ENCODE results near the gene RTKN2. TPM values are rescaled to one million over a fixed set of nuclear protein-coding genes. Genes with fewer than 3 reads are reported as not detected.

Gene RTKN2
- total and polyA plus RNA-seq, 4 donors: 0.05 to 0.93 (median 0.17) TPM; not detected in 1

DNA sequence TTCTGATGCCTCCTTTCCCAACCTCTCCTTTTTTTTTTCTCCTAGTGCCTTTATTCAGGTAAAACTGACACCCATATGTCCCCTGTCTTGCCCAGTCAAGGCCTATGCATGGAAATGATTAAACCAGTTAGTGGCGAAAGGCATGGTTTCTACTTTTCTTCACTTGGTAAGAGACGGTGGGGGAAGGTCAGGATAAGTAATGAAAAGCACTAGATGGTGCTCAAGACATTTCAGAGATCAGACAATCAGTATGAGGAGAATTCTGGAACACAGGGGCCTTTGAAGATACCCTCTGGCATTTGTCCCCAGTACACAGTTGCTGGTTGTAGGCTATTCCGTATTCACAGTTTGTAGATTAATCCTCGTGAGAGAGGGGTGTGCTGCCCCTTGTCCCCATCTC is 121.2 kb downstream of the RTKN2 start (continued):
- TF ChIP-seq, protein P1, sequence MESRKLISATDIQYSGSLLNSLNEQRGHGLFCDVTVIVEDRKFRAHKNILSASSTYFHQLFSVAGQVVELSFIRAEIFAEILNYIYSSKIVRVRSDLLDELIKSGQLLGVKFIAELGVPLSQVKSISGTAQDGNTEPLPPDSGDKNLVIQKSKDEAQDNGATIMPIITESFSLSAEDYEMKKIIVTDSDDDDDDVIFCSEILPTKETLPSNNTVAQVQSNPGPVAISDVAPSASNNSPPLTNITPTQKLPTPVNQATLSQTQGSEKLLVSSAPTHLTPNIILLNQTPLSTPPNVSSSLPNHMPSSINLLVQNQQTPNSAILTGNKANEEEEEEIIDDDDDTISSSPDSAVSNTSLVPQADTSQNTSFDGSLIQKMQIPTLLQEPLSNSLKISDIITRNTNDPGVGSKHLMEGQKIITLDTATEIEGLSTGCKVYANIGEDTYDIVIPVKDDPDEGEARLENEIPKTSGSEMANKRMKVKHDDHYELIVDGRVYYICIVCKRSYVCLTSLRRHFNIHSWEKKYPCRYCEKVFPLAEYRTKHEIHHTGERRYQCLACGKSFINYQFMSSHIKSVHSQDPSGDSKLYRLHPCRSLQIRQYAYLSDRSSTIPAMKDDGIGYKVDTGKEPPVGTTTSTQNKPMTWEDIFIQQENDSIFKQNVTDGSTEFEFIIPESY (IDR thresholded peaks at IDR 0.05): no peak
- no peak for TF ChIP-seq JUND (IDR thresholded peaks at IDR 0.05)
- no peak for TF ChIP-seq FOXA2 (IDR thresholded peaks at IDR 0.05)

DNA sequence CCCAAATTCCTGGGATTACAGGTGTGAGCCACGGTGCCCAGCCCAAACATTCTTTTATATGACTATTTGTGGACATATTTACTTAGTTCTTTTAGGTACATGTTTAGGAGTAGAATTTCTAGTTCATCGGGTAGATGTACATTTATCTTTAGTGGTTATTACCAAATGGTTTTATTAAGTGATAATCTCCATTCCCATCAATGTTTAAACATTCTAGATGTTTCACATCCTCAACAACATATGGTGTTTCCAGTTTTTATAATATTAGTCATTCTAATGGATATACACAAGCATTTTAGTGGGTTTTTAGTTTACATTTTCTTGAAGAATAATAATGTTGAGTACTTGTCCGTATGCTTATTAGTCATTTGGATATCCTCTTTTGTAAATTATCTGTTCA is 131.7 kb downstream of the RTKN2 start:
- H3K9ac ChIP-seq (ENCODE audit: low read depth in 1 of 2, low read length in 2 of 2): no peak overlapping the region
- H3K4me3 ChIP-seq (ENCODE audit: low read depth in 1 of 3, low read length in 3 of 3): no peak overlapping the region
- H3K9me3 ChIP-seq (ENCODE audit: control insufficient read depth in 4 of 4, low read length in 3 of 4): no peaks in the 10 kb centered on the region
- DNase-seq (ENCODE audit: low spot score): no peak
- no peaks in the 10 kb centered on the region for H3K4me1 ChIP-seq (ENCODE audit: control insufficient read depth in 4 of 4, insufficient read depth in 4 of 4, low read length in 3 of 4)
- TF ChIP-seq RXRA (IDR thresholded peaks at IDR 0.05): no peak
- TF ChIP-seq EGR1 (IDR thresholded peaks at IDR 0.05; ENCODE audit: low read depth in 2 of 2): no peak
- TF ChIP-seq, protein P1 (IDR thresholded peaks at IDR 0.05): no peak
- TF ChIP-seq YY1 (IDR thresholded peaks at IDR 0.05): no peak
- TF ChIP-seq FOXA2 (IDR thresholded peaks at IDR 0.05): no peak
- TF ChIP-seq HNF4G (IDR thresholded peaks at IDR 0.05): no peak
- no peak for TF ChIP-seq RAD21 (IDR thresholded peaks at IDR 0.05)
- no peak for TF ChIP-seq TAF1 (conservative IDR thresholded peaks at IDR 0.05)
- TF ChIP-seq FOXA1 (IDR thresholded peaks at IDR 0.05): no peak
- H3K27me3 ChIP-seq (ENCODE audit: control insufficient read depth in 4 of 4, insufficient read depth in 4 of 4, low read length in 3 of 4): no peaks in the 10 kb centered on the region
- WGBS: 94% methylated on average over 3 of the region's 3 CpGs
- H3K27ac ChIP-seq (ENCODE audit: low read depth in 1 of 2, low read length in 2 of 2): no peak overlapping the region
- H3K36me3 ChIP-seq (ENCODE audit: control insufficient read depth in 4 of 4, insufficient read depth in 3 of 4, low read depth in 1 of 4, low read length in 3 of 4): no peaks in the 10 kb centered on the region

DNA sequence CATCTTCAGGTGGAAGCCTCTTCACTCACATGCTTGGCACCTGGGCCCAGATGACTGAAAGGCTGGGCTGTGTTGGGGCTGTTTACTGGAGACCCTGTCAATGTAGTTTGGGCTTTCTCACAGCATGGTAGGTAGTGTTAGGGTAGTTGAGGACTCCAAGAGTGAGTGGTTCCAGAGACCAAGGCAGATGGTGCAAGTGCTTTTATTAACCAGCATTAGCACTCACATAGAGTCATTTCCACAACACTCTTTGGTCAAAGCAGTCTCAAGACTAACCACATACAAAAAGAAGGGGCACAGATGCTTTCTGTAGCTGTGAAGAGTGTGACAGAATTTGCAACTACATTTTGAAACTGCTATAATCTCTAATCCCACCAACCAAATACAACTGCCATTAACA is 135.0 kb downstream of the RTKN2 start:
- H3K4me3 ChIP-seq (ENCODE audit: low read depth in 1 of 3, low read length in 3 of 3): no peak overlapping the region
- H3K27ac ChIP-seq (ENCODE audit: low read depth in 1 of 2, low read length in 2 of 2): no peak overlapping the region
- TF ChIP-seq, protein P2, sequence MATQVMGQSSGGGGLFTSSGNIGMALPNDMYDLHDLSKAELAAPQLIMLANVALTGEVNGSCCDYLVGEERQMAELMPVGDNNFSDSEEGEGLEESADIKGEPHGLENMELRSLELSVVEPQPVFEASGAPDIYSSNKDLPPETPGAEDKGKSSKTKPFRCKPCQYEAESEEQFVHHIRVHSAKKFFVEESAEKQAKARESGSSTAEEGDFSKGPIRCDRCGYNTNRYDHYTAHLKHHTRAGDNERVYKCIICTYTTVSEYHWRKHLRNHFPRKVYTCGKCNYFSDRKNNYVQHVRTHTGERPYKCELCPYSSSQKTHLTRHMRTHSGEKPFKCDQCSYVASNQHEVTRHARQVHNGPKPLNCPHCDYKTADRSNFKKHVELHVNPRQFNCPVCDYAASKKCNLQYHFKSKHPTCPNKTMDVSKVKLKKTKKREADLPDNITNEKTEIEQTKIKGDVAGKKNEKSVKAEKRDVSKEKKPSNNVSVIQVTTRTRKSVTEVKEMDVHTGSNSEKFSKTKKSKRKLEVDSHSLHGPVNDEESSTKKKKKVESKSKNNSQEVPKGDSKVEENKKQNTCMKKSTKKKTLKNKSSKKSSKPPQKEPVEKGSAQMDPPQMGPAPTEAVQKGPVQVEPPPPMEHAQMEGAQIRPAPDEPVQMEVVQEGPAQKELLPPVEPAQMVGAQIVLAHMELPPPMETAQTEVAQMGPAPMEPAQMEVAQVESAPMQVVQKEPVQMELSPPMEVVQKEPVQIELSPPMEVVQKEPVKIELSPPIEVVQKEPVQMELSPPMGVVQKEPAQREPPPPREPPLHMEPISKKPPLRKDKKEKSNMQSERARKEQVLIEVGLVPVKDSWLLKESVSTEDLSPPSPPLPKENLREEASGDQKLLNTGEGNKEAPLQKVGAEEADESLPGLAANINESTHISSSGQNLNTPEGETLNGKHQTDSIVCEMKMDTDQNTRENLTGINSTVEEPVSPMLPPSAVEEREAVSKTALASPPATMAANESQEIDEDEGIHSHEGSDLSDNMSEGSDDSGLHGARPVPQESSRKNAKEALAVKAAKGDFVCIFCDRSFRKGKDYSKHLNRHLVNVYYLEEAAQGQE (IDR thresholded peaks at IDR 0.05): no peak
- TF ChIP-seq FOXA2 (IDR thresholded peaks at IDR 0.05) (no peak), FOXA1 (IDR thresholded peaks at IDR 0.05) (no peak), JUND (IDR thresholded peaks at IDR 0.05) (no peak), EGR1 (IDR thresholded peaks at IDR 0.05; ENCODE audit: low read depth in 2 of 2) (no peak), RXRA (IDR thresholded peaks at IDR 0.05) (no peak), SP1 (IDR thresholded peaks at IDR 0.05) (no peak)
- TF ChIP-seq, protein P3, sequence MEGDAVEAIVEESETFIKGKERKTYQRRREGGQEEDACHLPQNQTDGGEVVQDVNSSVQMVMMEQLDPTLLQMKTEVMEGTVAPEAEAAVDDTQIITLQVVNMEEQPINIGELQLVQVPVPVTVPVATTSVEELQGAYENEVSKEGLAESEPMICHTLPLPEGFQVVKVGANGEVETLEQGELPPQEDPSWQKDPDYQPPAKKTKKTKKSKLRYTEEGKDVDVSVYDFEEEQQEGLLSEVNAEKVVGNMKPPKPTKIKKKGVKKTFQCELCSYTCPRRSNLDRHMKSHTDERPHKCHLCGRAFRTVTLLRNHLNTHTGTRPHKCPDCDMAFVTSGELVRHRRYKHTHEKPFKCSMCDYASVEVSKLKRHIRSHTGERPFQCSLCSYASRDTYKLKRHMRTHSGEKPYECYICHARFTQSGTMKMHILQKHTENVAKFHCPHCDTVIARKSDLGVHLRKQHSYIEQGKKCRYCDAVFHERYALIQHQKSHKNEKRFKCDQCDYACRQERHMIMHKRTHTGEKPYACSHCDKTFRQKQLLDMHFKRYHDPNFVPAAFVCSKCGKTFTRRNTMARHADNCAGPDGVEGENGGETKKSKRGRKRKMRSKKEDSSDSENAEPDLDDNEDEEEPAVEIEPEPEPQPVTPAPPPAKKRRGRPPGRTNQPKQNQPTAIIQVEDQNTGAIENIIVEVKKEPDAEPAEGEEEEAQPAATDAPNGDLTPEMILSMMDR (IDR thresholded peaks at IDR 0.05; ENCODE audit: low read depth, low read length, missing input control): no peak
- TF ChIP-seq, protein P4, sequence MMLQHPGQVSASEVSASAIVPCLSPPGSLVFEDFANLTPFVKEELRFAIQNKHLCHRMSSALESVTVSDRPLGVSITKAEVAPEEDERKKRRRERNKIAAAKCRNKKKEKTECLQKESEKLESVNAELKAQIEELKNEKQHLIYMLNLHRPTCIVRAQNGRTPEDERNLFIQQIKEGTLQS (IDR thresholded peaks at IDR 0.05): no peak
- H3K4me1 ChIP-seq (ENCODE audit: control insufficient read depth in 4 of 4, insufficient read depth in 4 of 4, low read length in 3 of 4): no peaks in the 10 kb centered on the region
- DNase-seq (ENCODE audit: low spot score): no peak
- H3K36me3 ChIP-seq (ENCODE audit: control insufficient read depth in 4 of 4, insufficient read depth in 3 of 4, low read depth in 1 of 4, low read length in 3 of 4): no peaks in the 10 kb centered on the region
- no peaks in the 10 kb centered on the region for H3K9me3 ChIP-seq (ENCODE audit: control insufficient read depth in 4 of 4, low read length in 3 of 4)
- H3K27me3 ChIP-seq (ENCODE audit: control insufficient read depth in 4 of 4, insufficient read depth in 4 of 4, low read length in 3 of 4): no peaks in the 10 kb centered on the region
- no peak overlapping the region for H3K9ac ChIP-seq (ENCODE audit: low read depth in 1 of 2, low read length in 2 of 2)

Data from liver (tissue), 9 donors.